ENCODE results near the gene RIN3. TPM values are rescaled to one million over a fixed set of nuclear protein-coding genes. Genes with fewer than 3 reads are reported as not detected.

RIN3 gene
- total and polyA plus RNA-seq, 10 of the 15 experiments (the other 5 are each of a cell fraction or from before 2014, with no cell fraction given), result 0.91 to 23.3 (median 6.3) TPM

DNA sequence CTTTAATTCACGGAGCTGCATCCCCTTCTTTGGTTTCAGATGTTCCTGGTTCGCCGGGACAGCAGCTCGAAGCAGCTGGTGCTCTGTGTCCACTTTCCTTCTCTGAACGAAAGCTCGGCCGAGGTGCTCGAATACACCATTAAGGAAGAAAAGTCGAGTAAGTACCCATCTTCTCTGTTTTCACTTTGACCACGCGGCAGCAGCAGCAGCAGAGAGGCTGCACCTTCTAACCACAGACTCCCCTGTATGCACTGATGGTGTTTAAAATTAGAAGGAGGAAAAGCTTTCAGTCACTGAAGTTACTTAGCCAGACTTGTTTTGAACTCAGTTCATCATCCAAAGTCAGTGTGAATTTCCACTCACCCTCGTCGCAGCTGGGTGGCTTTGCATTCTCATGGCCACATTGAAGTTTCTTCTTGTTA, 63.8 kb downstream of the RIN3 start (continued):
- TF ChIP-seq RAD21 (IDR thresholded peaks at IDR 0.05; ENCODE audit: insufficient read depth, low read depth, low read length) (peak; percentile 45), NFXL1 (IDR thresholded peaks at IDR 0.05; ENCODE audit: borderline replicate concordance) (no peak), RELA (IDR thresholded peaks at IDR 0.05; ENCODE audit: borderline replicate concordance, partially characterized antibody) (no peak), POLR2AphosphoS5 (IDR thresholded peaks at IDR 0.05; ENCODE audit: low read length) (no peak), ZNF207 (IDR thresholded peaks at IDR 0.05; ENCODE audit: borderline replicate concordance) (no peak), MEF2A (IDR thresholded peaks at IDR 0.05; ENCODE audit: insufficient read depth, low read depth, low read length) (peak; percentile 80; the same call in 1 of the 2 replicates), BHLHE40 (IDR thresholded peaks at IDR 0.05; ENCODE audit: borderline replicate concordance in 1 of 2, low read depth in 2 of 2, low read length in 1 of 2) (peak; percentile 44 to 66; a peak in 1 of 4 replicates), HCFC1 (IDR thresholded peaks at IDR 0.05; ENCODE audit: low read length) (no peak), ZSCAN29 (IDR thresholded peaks at IDR 0.05) (0 out of 2 replicates have a peak, but pooled peaks have one; percentile 31), POLR2A (IDR thresholded peaks at IDR 0.05; ENCODE audit: low read depth, low read length) (no peak), IRF4 (IDR thresholded peaks at IDR 0.05; ENCODE audit: low read depth, low read length) (0 out of 2 replicates have a peak, but pooled peaks have one; percentile 2), EP300 (IDR thresholded peaks at IDR 0.05; ENCODE audit: borderline replicate concordance in 1 of 2, control insufficient read depth in 1 of 2, low read depth in 2 of 2, low read length in 2 of 2) (peak; percentile 46 to 73; a peak in 2 of 4 replicates), SP1 (IDR thresholded peaks at IDR 0.05; ENCODE audit: low read depth, low read length) (no peak), NRF1 (conservative IDR thresholded peaks at IDR 0.05; ENCODE audit: low read depth, low read length) (no peak), NFIC (IDR thresholded peaks at IDR 0.05; ENCODE audit: low read depth, low read length) (peak; percentile 70), SUPT20H (IDR thresholded peaks at IDR 0.05; ENCODE audit: borderline replicate concordance, control insufficient read depth, low read depth, low read length) (no peak), NR2C1 (IDR thresholded peaks at IDR 0.05) (no peak)
- TF ChIP-seq, protein P1, sequence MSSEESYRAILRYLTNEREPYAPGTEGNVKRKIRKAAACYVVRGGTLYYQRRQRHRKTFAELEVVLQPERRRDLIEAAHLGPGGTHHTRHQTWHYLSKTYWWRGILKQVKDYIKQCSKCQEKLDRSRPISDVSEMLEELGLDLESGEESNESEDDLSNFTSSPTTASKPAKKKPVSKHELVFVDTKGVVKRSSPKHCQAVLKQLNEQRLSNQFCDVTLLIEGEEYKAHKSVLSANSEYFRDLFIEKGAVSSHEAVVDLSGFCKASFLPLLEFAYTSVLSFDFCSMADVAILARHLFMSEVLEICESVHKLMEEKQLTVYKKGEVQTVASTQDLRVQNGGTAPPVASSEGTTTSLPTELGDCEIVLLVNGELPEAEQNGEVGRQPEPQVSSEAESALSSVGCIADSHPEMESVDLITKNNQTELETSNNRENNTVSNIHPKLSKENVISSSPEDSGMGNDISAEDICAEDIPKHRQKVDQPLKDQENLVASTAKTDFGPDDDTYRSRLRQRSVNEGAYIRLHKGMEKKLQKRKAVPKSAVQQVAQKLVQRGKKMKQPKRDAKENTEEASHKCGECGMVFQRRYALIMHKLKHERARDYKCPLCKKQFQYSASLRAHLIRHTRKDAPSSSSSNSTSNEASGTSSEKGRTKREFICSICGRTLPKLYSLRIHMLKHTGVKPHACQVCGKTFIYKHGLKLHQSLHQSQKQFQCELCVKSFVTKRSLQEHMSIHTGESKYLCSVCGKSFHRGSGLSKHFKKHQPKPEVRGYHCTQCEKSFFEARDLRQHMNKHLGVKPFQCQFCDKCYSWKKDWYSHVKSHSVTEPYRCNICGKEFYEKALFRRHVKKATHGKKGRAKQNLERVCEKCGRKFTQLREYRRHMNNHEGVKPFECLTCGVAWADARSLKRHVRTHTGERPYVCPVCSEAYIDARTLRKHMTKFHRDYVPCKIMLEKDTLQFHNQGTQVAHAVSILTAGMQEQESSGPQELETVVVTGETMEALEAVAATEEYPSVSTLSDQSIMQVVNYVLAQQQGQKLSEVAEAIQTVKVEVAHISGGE (CRISPR knock-in tag; IDR thresholded peaks at IDR 0.05), result no peak
- TF ChIP-seq, protein P2, sequence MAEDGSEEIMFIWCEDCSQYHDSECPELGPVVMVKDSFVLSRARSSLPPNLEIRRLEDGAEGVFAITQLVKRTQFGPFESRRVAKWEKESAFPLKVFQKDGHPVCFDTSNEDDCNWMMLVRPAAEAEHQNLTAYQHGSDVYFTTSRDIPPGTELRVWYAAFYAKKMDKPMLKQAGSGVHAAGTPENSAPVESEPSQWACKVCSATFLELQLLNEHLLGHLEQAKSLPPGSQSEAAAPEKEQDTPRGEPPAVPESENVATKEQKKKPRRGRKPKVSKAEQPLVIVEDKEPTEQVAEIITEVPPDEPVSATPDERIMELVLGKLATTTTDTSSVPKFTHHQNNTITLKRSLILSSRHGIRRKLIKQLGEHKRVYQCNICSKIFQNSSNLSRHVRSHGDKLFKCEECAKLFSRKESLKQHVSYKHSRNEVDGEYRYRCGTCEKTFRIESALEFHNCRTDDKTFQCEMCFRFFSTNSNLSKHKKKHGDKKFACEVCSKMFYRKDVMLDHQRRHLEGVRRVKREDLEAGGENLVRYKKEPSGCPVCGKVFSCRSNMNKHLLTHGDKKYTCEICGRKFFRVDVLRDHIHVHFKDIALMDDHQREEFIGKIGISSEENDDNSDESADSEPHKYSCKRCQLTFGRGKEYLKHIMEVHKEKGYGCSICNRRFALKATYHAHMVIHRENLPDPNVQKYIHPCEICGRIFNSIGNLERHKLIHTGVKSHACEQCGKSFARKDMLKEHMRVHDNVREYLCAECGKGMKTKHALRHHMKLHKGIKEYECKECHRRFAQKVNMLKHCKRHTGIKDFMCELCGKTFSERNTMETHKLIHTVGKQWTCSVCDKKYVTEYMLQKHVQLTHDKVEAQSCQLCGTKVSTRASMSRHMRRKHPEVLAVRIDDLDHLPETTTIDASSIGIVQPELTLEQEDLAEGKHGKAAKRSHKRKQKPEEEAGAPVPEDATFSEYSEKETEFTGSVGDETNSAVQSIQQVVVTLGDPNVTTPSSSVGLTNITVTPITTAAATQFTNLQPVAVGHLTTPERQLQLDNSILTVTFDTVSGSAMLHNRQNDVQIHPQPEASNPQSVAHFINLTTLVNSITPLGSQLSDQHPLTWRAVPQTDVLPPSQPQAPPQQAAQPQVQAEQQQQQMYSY (CRISPR knock-in tag; IDR thresholded peaks at IDR 0.05), result no peak
- TF ChIP-seq, protein P3, sequence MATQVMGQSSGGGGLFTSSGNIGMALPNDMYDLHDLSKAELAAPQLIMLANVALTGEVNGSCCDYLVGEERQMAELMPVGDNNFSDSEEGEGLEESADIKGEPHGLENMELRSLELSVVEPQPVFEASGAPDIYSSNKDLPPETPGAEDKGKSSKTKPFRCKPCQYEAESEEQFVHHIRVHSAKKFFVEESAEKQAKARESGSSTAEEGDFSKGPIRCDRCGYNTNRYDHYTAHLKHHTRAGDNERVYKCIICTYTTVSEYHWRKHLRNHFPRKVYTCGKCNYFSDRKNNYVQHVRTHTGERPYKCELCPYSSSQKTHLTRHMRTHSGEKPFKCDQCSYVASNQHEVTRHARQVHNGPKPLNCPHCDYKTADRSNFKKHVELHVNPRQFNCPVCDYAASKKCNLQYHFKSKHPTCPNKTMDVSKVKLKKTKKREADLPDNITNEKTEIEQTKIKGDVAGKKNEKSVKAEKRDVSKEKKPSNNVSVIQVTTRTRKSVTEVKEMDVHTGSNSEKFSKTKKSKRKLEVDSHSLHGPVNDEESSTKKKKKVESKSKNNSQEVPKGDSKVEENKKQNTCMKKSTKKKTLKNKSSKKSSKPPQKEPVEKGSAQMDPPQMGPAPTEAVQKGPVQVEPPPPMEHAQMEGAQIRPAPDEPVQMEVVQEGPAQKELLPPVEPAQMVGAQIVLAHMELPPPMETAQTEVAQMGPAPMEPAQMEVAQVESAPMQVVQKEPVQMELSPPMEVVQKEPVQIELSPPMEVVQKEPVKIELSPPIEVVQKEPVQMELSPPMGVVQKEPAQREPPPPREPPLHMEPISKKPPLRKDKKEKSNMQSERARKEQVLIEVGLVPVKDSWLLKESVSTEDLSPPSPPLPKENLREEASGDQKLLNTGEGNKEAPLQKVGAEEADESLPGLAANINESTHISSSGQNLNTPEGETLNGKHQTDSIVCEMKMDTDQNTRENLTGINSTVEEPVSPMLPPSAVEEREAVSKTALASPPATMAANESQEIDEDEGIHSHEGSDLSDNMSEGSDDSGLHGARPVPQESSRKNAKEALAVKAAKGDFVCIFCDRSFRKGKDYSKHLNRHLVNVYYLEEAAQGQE (IDR thresholded peaks at IDR 0.05; ENCODE audit: low read depth, low read length), result no peak
